Measurements from ENCODE around the gene PARD3. TPM values are rescaled to one million over a fixed set of nuclear protein-coding genes. Genes with fewer than 3 reads are reported as not detected.

PARD3 gene
- total RNA-seq, 3 donors from 2014 or later, result 48.2 to 93.7 (median 60.6) TPM

GRCh38 chr10:34351161-34351560 lies 463.9 kb downstream of the PARD3 start:
- Histone ChIP-seq H3K36me3 (no peaks in the 10 kb centered on the region), H3K4me3 (no peak overlapping the region), H3K4me1 (no peaks in the 10 kb centered on the region), H3K9me3 (no peaks in the 10 kb centered on the region), H3K27ac (no peak overlapping the region), H3K27me3 (no peaks in the 10 kb centered on the region)
- TF ChIP-seq POLR2AphosphoS5 (IDR thresholded peaks at IDR 0.05) (no peak), POLR2A (IDR thresholded peaks at IDR 0.05) (no peak), CTCF (IDR thresholded peaks at IDR 0.05) (no peak)
- DNase-seq (ENCODE audit: low spot score in 2 of 2), result no peak
- intact Hi-C loops (cut with DNase I; ENCODE audit: low total_unique reads), result no loop called here

GRCh38 chr10:34348917-34349485 lies 466.1 kb downstream of the PARD3 start:
- no peak for DNase-seq (ENCODE audit: low spot score in 2 of 2)
- Histone ChIP-seq H3K9me3 (no peaks in the 10 kb centered on the region), H3K4me1 (no peaks in the 10 kb centered on the region), H3K36me3 (no peaks in the 10 kb centered on the region), H3K4me3 (no peak overlapping the region), H3K27me3 (no peaks in the 10 kb centered on the region), H3K27ac (no peak overlapping the region)
- intact Hi-C loops (cut with DNase I; ENCODE audit: low total_unique reads), result no loop called here
- TF ChIP-seq POLR2AphosphoS5 (IDR thresholded peaks at IDR 0.05), result no peak
- TF ChIP-seq CTCF (IDR thresholded peaks at IDR 0.05), result no peak
- no peak for TF ChIP-seq POLR2A (IDR thresholded peaks at IDR 0.05)

GRCh38 chr10:34348021-34348420 lies 467.1 kb downstream of the PARD3 start:
- TF ChIP-seq POLR2A (IDR thresholded peaks at IDR 0.05) (no peak), CTCF (IDR thresholded peaks at IDR 0.05) (no peak), POLR2AphosphoS5 (IDR thresholded peaks at IDR 0.05) (no peak)
- DNase-seq (ENCODE audit: low spot score in 2 of 2), result no peak
- Histone ChIP-seq H3K9me3 (no peaks in the 10 kb centered on the region), H3K4me3 (no peak overlapping the region), H3K4me1 (no peaks in the 10 kb centered on the region), H3K36me3 (no peaks in the 10 kb centered on the region), H3K27me3 (no peaks in the 10 kb centered on the region), H3K27ac (no peak overlapping the region)
- intact Hi-C loops (cut with DNase I; ENCODE audit: low total_unique reads), result no loop called here

- H3K4me3 ChIP-seq, result no peak overlapping the region
- H3K4me1 ChIP-seq, result no peaks in the 10 kb centered on the region
- no peak overlapping the region for H3K27ac ChIP-seq
- H3K27me3 ChIP-seq, result no peaks in the 10 kb centered on the region
- no peaks in the 10 kb centered on the region for H3K36me3 ChIP-seq
- TF ChIP-seq CTCF (IDR thresholded peaks at IDR 0.05), result no peak
- no peak for TF ChIP-seq POLR2AphosphoS5 (IDR thresholded peaks at IDR 0.05)
- no peak for TF ChIP-seq POLR2A (IDR thresholded peaks at IDR 0.05)
- H3K9me3 ChIP-seq, result no peaks in the 10 kb centered on the region
- DNase-seq (ENCODE audit: low spot score in 2 of 2), result no peak
- intact Hi-C loops (cut with DNase I; ENCODE audit: low total_unique reads), result no loop called here
These were observed 468.0 kb downstream of the PARD3 start for GRCh38 chr10:34347131-34347530.

GRCh38 chr10:34346516-34347100 lies 468.5 kb downstream of the PARD3 start:
- Histone ChIP-seq H3K4me3 (no peak overlapping the region), H3K9me3 (no peaks in the 10 kb centered on the region), H3K4me1 (no peaks in the 10 kb centered on the region), H3K36me3 (no peaks in the 10 kb centered on the region), H3K27ac (no peak overlapping the region), H3K27me3 (no peaks in the 10 kb centered on the region)
- TF ChIP-seq CTCF (IDR thresholded peaks at IDR 0.05) (no peak), POLR2AphosphoS5 (IDR thresholded peaks at IDR 0.05) (no peak), POLR2A (IDR thresholded peaks at IDR 0.05) (no peak)
- DNase-seq (ENCODE audit: low spot score in 2 of 2), result no peak
- intact Hi-C loops (cut with DNase I; ENCODE audit: low total_unique reads), result no loop called here
